Kasumi-1 (cell line): Measurements from ENCODE around the gene SBSN.

Experiments used
- DNase-seq, 2 experiments: peaks; one replicate each; lab custom pipeline; 2025; lab: John Stamatoyannopoulos, UW

Gene SBSN

DNA sequence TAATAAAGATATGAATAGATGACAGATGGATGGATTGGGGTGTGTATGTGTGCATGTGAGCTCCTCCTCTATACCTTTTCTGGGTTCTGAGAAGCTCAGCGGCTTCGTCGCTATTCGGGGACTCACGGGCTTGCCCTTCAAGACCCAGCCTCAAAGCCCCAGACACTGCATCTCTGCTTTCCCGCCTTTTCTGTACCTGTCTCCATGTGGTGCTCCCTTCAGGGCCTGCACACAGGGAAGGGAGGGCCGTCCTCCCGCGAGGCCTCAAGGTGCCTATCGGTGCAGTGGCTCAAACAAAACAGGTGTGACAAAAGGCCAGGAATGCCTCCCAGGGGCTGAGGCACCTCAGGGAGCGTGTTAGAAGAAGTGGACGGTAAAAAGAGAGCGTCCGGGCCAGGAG, 54.0 kb downstream of the SBSN start:
- DNase-seq = no peak
